Measurements from ENCODE around the gene ARHGAP42. TPM values are rescaled to one million over a fixed set of nuclear protein-coding genes. Genes with fewer than 3 reads are reported as not detected.
"Not testable (repeated sequence)": the region's sequence is repeated elsewhere in the genome, so short reads cannot be mapped to it uniquely, and the experiment has no call there.

Gene ARHGAP42
- total RNA-seq, 1 donor from 2014 or later: 19.1 TPM

GRCh38 chr11:101011881-101012280 is 324.8 kb downstream of the ARHGAP42 start:
- Mint-ChIP-seq H3K27me3 (ENCODE audit: unreplicated experiment) (peaks cover 3% of the 10 kb centered on the region), H3K36me3 (ENCODE audit: low read depth, unreplicated experiment) (no peaks in the 10 kb centered on the region), H3K9me3 (ENCODE audit: unreplicated experiment) (no peaks in the 10 kb centered on the region), H3K27ac (ENCODE audit: unreplicated experiment) (no peak overlapping the region), H3K4me1 (ENCODE audit: unreplicated experiment) (peaks cover 5% of the 10 kb centered on the region), H3K4me3 (ENCODE audit: unreplicated experiment) (no peak overlapping the region)
- TF ChIP-seq, protein P1, sequence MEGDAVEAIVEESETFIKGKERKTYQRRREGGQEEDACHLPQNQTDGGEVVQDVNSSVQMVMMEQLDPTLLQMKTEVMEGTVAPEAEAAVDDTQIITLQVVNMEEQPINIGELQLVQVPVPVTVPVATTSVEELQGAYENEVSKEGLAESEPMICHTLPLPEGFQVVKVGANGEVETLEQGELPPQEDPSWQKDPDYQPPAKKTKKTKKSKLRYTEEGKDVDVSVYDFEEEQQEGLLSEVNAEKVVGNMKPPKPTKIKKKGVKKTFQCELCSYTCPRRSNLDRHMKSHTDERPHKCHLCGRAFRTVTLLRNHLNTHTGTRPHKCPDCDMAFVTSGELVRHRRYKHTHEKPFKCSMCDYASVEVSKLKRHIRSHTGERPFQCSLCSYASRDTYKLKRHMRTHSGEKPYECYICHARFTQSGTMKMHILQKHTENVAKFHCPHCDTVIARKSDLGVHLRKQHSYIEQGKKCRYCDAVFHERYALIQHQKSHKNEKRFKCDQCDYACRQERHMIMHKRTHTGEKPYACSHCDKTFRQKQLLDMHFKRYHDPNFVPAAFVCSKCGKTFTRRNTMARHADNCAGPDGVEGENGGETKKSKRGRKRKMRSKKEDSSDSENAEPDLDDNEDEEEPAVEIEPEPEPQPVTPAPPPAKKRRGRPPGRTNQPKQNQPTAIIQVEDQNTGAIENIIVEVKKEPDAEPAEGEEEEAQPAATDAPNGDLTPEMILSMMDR (IDR thresholded peaks at IDR 0.05; ENCODE audit: unreplicated experiment): no peak
- no peak for DNase-seq (ENCODE audit: low spot score)

DNA sequence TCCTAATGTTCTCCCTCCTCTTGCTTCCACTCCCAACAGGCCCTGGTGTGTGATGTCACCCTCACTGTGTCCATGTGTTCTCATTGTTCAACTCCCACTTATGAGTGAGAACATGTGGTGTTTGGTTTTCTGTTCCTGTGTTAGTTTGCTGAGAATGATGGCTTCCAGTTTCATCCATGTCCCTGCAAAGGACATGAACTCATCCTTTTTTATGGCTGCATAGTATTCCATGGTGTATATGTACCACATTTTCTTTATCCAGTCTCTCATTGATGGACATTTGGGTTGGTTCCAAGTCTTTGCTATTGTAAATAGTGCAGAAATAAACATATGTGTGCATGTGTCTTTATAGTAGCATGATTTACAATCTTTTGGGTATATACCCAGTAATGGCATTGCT is 326.6 kb downstream of the ARHGAP42 start:
- not testable (repeated sequence) for H3K9me3 Mint-ChIP-seq (ENCODE audit: unreplicated experiment); H3K4me3 Mint-ChIP-seq (ENCODE audit: unreplicated experiment); H3K27me3 Mint-ChIP-seq (ENCODE audit: unreplicated experiment); H3K36me3 Mint-ChIP-seq (ENCODE audit: low read depth, unreplicated experiment); DNase-seq (ENCODE audit: low spot score); H3K27ac Mint-ChIP-seq (ENCODE audit: unreplicated experiment); H3K4me1 Mint-ChIP-seq (ENCODE audit: unreplicated experiment)

- Mint-ChIP-seq H3K36me3 (ENCODE audit: low read depth, unreplicated experiment) (no peaks in the 10 kb centered on the region), H3K4me1 (ENCODE audit: unreplicated experiment) (peaks cover 5% of the 10 kb centered on the region), H3K4me3 (ENCODE audit: unreplicated experiment) (no peak overlapping the region), H3K27ac (ENCODE audit: unreplicated experiment) (no peak overlapping the region), H3K27me3 (ENCODE audit: unreplicated experiment) (peaks cover 3% of the 10 kb centered on the region), H3K9me3 (ENCODE audit: unreplicated experiment) (no peaks in the 10 kb centered on the region)
- TF ChIP-seq, protein P1 (IDR thresholded peaks at IDR 0.05; ENCODE audit: unreplicated experiment): no peak
- DNase-seq (ENCODE audit: low spot score): no peak
These were observed 327.7 kb downstream of the ARHGAP42 start for GRCh38 chr11:101014600-101015285.

DNA sequence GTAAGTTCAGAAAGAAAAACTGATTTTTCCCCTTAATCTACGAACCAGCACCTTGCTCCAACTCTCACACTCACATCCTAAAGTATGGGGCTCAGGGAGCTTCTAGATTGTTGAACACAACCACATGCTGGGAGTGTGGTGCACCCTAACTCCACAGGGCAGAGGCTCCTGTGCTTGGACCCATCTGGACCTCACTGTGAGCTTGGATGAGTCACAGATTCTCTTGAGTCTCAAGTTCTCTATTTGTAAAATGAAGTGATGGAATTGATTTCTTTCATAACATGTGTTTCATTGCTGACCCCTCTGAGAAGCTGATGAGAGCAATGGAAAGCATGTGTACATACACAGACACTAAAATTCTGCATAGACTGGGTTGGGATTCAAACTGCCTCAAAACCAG is 332.8 kb downstream of the ARHGAP42 start:
- no peaks in the 10 kb centered on the region for H3K9me3 Mint-ChIP-seq (ENCODE audit: unreplicated experiment)
- no peaks in the 10 kb centered on the region for H3K36me3 Mint-ChIP-seq (ENCODE audit: low read depth, unreplicated experiment)
- H3K4me1 Mint-ChIP-seq (ENCODE audit: unreplicated experiment): no peaks in the 10 kb centered on the region
- no peak overlapping the region for H3K4me3 Mint-ChIP-seq (ENCODE audit: unreplicated experiment)
- no peaks in the 10 kb centered on the region for H3K27me3 Mint-ChIP-seq (ENCODE audit: unreplicated experiment)
- DNase-seq (ENCODE audit: low spot score): no peak
- H3K27ac Mint-ChIP-seq (ENCODE audit: unreplicated experiment): no peak overlapping the region
- TF ChIP-seq, protein P1 (IDR thresholded peaks at IDR 0.05; ENCODE audit: unreplicated experiment): no peak

DNA sequence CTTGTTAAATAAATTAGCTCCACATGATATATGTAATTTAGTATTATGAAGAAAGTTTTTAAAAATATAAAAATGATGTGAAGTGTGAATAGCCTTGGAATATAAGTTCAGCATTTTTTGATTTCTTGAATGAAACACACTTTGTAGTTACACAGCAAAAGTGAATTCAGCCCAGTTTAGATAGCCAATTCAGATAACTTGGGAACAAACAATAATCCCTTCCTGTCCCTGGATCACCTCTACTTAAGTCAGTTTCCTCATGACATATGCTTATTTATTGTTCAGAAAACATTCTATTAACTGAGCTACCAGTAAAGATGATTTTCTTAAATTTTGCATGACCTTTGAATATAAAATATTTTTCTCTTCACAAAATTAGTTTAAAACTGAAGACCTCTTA is 335.2 kb downstream of the ARHGAP42 start:
- DNase-seq (ENCODE audit: low spot score): no peak
- no peaks in the 10 kb centered on the region for H3K36me3 Mint-ChIP-seq (ENCODE audit: low read depth, unreplicated experiment)
- H3K4me1 Mint-ChIP-seq (ENCODE audit: unreplicated experiment): no peaks in the 10 kb centered on the region
- H3K27ac Mint-ChIP-seq (ENCODE audit: unreplicated experiment): no peak overlapping the region
- TF ChIP-seq, protein P1 (IDR thresholded peaks at IDR 0.05; ENCODE audit: unreplicated experiment): no peak
- no peak overlapping the region for H3K4me3 Mint-ChIP-seq (ENCODE audit: unreplicated experiment)
- no peaks in the 10 kb centered on the region for H3K27me3 Mint-ChIP-seq (ENCODE audit: unreplicated experiment)
- no peaks in the 10 kb centered on the region for H3K9me3 Mint-ChIP-seq (ENCODE audit: unreplicated experiment)

Data from endothelial cell (in vitro differentiated cells).